Osteocyte (in vitro differentiated cells): ENCODE measurements around the gene MAP3K14. TPM values are rescaled to one million over a fixed set of nuclear protein-coding genes. Genes with fewer than 3 reads are reported as not detected.
A peak's percentile ranks its signal among the peaks of the same experiment; 100 is the strongest.

Experiments used
- DNase-seq: peaks from one replicate; pipeline ENCODE4 v3.0.0; 2021; ENCODE audit warnings: mixed read lengths; ENCODE audit not compliant: unreplicated experiment; ENCODE audit errors: extremely low spot score
- H3K27ac Mint-ChIP-seq: one replicate; pipeline ENCODE4 v1.8.0; 2021; ENCODE audit warnings: mild to moderate bottlenecking, mixed read lengths; ENCODE audit not compliant: unreplicated experiment
- H3K27me3 Mint-ChIP-seq: one replicate; pipeline ENCODE4 v1.8.0; 2021; ENCODE audit warnings: mixed read lengths; ENCODE audit not compliant: unreplicated experiment
- H3K36me3 Mint-ChIP-seq: one replicate; pipeline ENCODE4 v1.8.0; 2021; ENCODE audit warnings: mixed read lengths; ENCODE audit not compliant: unreplicated experiment
- H3K4me1 Mint-ChIP-seq: one replicate; pipeline ENCODE4 v1.8.0; 2021; ENCODE audit warnings: mixed read lengths; ENCODE audit not compliant: unreplicated experiment
- H3K4me3 Mint-ChIP-seq: one replicate; pipeline ENCODE4 v1.8.0; 2021; ENCODE audit warnings: mild to moderate bottlenecking, moderate library complexity, mixed read lengths; ENCODE audit not compliant: unreplicated experiment
- H3K9me3 Mint-ChIP-seq: one replicate; pipeline ENCODE4 v1.8.0; 2021; ENCODE audit warnings: mixed read lengths; ENCODE audit not compliant: unreplicated experiment
- CTCF ChIP-seq: fragments of 200-600 bp; sonication (generic); IDR thresholded peaks from 2 replicates; pipeline ENCODE4 v1.5.0; 2021; ENCODE audit warnings: antibody characterized with exemption, mild to moderate bottlenecking, moderate library complexity
- total RNA-seq: library from RNA; stranded (reverse); gene quantifications from 2 replicates; pipeline ENCODE4 v1.2.1, GENCODE V29; 2021

MAP3K14 gene
- total RNA-seq, 1 donor from 2014 or later = 13.2 TPM

DNA sequence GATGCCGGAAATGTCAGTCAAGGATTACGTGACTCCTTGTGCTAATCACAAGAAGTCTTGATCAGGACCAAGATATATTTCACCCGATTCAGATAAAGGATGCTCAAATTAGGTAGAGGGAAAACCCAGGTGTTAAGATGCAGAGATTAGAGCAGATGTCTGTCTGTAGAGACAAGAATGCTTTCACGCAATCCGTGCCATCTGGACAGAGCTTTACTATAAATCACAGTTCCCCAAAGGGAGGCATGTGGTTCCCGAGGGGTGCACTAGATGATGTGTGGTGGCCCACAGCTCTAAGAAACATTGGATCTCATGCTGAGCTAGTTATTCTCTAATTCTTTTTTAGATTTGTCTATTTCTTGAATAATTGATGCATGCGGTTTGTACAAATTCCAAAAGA, 9.8 kb upstream of the MAP3K14 start:
- no peak for DNase-seq
- peaks cover 23% of the 10 kb centered on the region for H3K4me1 Mint-ChIP-seq

GRCh38 chr17:45325810-45326209, 9.0 kb upstream of the MAP3K14 start:
- no peaks in the 10 kb centered on the region for H3K9me3 Mint-ChIP-seq
- H3K4me1 Mint-ChIP-seq = peaks cover 31% of the 10 kb centered on the region

More for the DNA sequence above, 9.8 kb upstream of the MAP3K14 start:
- Mint-ChIP-seq H3K4me3 (no peak overlapping the region), H3K36me3 (no peaks in the 10 kb centered on the region), H3K27ac (no peak overlapping the region), H3K9me3 (no peaks in the 10 kb centered on the region), H3K27me3 (no peaks in the 10 kb centered on the region)
- no peak for TF ChIP-seq CTCF

DNA sequence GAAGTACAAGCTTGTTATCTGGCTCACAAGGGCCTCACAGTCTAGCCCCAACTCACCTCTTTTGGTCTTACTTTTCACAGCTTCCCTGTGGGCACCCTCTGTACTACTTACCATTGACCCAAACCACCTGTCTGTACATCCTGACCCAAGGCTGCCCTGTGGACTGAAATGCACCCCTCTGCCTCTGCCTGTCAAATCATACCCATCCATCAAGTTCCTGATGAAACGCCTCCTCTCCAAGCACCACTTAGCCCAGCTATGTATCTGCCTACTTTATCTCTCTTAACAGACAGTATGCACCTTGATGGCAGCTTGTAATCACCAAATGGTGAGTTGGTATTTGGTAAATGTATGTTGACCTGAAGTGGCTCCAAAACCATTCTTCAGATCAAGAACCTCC, 7.5 kb upstream of the MAP3K14 start:
- no peaks in the 10 kb centered on the region for H3K27me3 Mint-ChIP-seq
- no peaks in the 10 kb centered on the region for H3K9me3 Mint-ChIP-seq
- H3K4me3 Mint-ChIP-seq = no peak overlapping the region
- peaks cover 43% of the 10 kb centered on the region for H3K4me1 Mint-ChIP-seq
- TF ChIP-seq CTCF = no peak
- H3K36me3 Mint-ChIP-seq = no peaks in the 10 kb centered on the region
- no peak for DNase-seq
- no peak overlapping the region for H3K27ac Mint-ChIP-seq

More at GRCh38 chr17:45325810-45326209, 9.0 kb upstream of the MAP3K14 start:
- DNase-seq = no peak
- Mint-ChIP-seq H3K36me3 (no peaks in the 10 kb centered on the region), H3K4me3 (no peak overlapping the region), H3K27ac (no peak overlapping the region), H3K27me3 (no peaks in the 10 kb centered on the region)
- TF ChIP-seq CTCF = no peak

- Mint-ChIP-seq H3K36me3 (no peaks in the 10 kb centered on the region), H3K27ac (peak overlapping the region; percentile 96), H3K4me3 (no peak overlapping the region), H3K9me3 (no peaks in the 10 kb centered on the region), H3K27me3 (no peaks in the 10 kb centered on the region), H3K4me1 (peaks cover 64% of the 10 kb centered on the region)
- no peak for DNase-seq
- TF ChIP-seq CTCF = no peak
These were observed 5.3 kb upstream of the MAP3K14 start for GRCh38 chr17:45322168-45322567.

DNA sequence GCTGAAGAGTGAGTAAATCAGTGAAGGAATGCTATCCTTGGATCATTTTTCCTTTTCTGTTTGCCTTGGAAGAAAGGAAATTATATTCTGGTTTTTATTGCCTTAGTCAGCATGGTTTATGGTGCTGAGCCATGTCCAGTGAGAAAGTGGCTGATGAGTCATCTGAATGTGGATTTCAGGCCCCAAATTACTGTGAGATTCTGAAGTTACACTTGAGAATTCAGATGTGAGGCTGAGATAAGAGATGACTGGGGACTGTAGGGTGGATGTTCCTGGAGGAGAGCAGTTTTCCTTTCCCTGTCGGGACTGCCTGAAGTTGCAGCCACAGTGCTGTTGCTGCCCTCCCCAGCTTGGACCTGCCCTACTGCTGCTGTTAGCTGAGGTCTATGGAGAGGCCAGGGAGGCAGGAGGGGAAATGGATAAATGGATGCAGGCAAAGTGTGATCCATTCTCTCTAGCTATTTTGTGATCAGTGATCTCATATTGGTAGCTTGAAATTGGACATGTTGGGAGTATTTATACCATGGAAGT, 4.2 kb upstream of the MAP3K14 start:
- Mint-ChIP-seq H3K4me1 (peaks cover 57% of the 10 kb centered on the region), H3K4me3 (peak overlapping the region; percentile 5), H3K27ac (peak overlapping the region; percentile 96), H3K27me3 (no peaks in the 10 kb centered on the region), H3K36me3 (no peaks in the 10 kb centered on the region), H3K9me3 (no peaks in the 10 kb centered on the region)
- no peak for DNase-seq
- TF ChIP-seq CTCF = no peak
